Thyroid gland (tissue), 4 donors: ENCODE measurements around the gene TMEM259. TPM values are rescaled to one million over a fixed set of nuclear protein-coding genes. Genes with fewer than 3 reads are reported as not detected.

Experiments used
- DNase-seq, 2 donors: peaks; one replicate each; pipeline ENCODE4 v3.0.0-alpha.2; 2019
- H3K27ac ChIP-seq, 3 donors: fragments of 200-600 bp; sonication (generic); 1 replicate in 2 of 3; 2 replicates in 1 of 3; pipeline ENCODE4 v1.5.1; 2016 to 2019; ENCODE audit warnings: mild to moderate bottlenecking in 1 of 3, moderate library complexity in 1 of 3
- H3K27me3 ChIP-seq: fragments of 200-600 bp; sonication (generic); one replicate; pipeline ENCODE4 v1.5.1; 2019
- H3K36me3 ChIP-seq, 2 donors: fragments of 200-600 bp; sonication (generic); one replicate each; pipeline ENCODE4 v1.5.1; 2016 to 2019
- H3K4me1 ChIP-seq, 2 donors: fragments of 200-600 bp; sonication (generic); one replicate each; pipeline ENCODE4 v1.5.1; 2017 to 2019
- H3K4me3 ChIP-seq, 3 donors: fragments of 200-600 bp; sonication (generic); replicated peaks in 1 of 3; 1 replicate in 2 of 3; 2 replicates in 1 of 3; pipeline ENCODE4 v1.5.1; 2016; ENCODE audit warnings: mild to moderate bottlenecking in 1 of 3
- H3K9me3 ChIP-seq: fragments of 200-600 bp; sonication (generic); one replicate; pipeline ENCODE4 v1.5.1; 2017
- POLR2A ChIP-seq, 2 donors: fragments of 450-650 bp; IDR thresholded peaks; one replicate each; pipeline ENCODE4 v1.6.1; 2017; ENCODE audit warnings: antibody characterized with exemption in 2 of 2, mild to moderate bottlenecking in 2 of 2, moderate library complexity in 1 of 2
- WGBS, 2 donors: methylation state at CpG; one replicate each; pipeline ENCODE4 v1.1.5; 2017; 5-methylcytosine and 5-hydroxymethylcytosine counted together
- intact Hi-C: fragments of 100-400 bp; cut with DNase I; formaldehyde crosslinking; loops from one replicate; pipeline ENCODE4 v1.15.1; 2023
- total RNA-seq, 4 donors: library from RNA; depleted of rRNA; stranded (reverse); fragments of >200 nt; gene quantifications; one replicate each; pipeline ENCODE4 v1.2.3, GENCODE V29; 2016
- TF ChIP-seq, protein P1 (sequence below), 6 experiments: fragments of 200-600 bp in 3 of 6; fragments of 450-650 bp in 3 of 6; sonication (generic) in 3 of 6; IDR thresholded peaks; one replicate each; pipeline ENCODE4 v1.5.1; 2016 to 2019; ENCODE audit warnings: antibody characterized with exemption in 6 of 6, mild to moderate bottlenecking in 2 of 6, inconsistent platforms in 1 of 6, moderate library complexity in 1 of 6

Gene TMEM259
- total RNA-seq, 4 donors from 2014 or later = 162 to 238 (median 192) TPM

DNA sequence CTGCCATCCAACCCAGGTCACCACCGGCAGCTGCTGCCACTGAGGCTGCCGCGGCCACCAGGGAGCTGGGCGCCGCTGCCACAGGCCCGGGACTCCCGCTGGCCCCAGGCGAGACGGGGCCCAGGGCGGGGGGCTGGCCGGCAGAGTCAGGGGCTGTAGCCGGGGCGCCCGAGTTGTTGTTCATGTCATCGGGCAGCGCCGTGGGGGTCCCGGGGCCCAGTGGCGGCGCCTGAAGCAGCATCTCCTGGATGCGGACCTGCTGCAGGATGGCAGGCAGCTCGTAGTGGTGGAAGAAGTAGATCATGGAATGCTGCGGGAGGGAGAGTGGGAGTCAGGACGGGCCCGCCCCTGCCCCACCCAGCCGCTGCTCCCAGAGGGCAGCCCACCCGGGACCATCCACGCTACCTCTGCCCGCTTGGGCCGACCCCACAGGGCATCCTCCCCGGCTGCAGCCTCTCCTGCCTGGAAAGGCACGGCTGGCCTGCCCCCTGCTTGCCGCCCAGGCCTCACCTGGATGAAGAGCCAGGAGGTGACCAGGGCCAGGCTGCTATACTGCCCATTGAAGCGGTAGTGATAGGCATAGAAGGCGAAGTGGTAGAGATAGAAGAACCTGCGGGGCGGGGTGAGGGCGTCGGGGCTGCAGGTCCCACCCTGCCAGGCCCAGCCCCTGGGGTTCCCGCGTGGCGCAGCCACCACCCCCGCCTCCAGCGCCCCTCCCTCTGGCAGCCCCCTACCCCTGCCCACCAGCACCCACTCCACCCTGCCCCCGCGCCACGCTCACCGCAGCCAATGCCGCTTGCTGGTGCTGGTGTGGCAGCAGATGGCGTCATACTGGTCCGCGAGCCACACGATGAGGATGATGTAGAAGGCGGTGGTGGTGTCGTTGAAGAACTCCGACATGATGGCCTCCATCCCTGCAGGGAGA is 10.1 kb downstream of the TMEM259 start:
- no peak for TF ChIP-seq POLR2A (IDR thresholded peaks at IDR 0.05)
- TF ChIP-seq, protein P1, sequence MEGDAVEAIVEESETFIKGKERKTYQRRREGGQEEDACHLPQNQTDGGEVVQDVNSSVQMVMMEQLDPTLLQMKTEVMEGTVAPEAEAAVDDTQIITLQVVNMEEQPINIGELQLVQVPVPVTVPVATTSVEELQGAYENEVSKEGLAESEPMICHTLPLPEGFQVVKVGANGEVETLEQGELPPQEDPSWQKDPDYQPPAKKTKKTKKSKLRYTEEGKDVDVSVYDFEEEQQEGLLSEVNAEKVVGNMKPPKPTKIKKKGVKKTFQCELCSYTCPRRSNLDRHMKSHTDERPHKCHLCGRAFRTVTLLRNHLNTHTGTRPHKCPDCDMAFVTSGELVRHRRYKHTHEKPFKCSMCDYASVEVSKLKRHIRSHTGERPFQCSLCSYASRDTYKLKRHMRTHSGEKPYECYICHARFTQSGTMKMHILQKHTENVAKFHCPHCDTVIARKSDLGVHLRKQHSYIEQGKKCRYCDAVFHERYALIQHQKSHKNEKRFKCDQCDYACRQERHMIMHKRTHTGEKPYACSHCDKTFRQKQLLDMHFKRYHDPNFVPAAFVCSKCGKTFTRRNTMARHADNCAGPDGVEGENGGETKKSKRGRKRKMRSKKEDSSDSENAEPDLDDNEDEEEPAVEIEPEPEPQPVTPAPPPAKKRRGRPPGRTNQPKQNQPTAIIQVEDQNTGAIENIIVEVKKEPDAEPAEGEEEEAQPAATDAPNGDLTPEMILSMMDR (IDR thresholded peaks at IDR 0.05) = no peak
- WGBS, 2 donors = 96 to 97% methylated on average over 31 to 40 of the region's 56 CpGs
- Histone ChIP-seq H3K4me3 (no peak overlapping the region), H3K9me3 (no peaks in the 10 kb centered on the region), H3K27ac (no peak overlapping the region), H3K36me3 (peaks cover 41 to 42% of the 10 kb centered on the region in 2 donors), H3K4me1 (peaks cover 0 to 5% of the 10 kb centered on the region in 2 donors), H3K27me3 (no peaks in the 10 kb centered on the region)
- intact Hi-C loops = no loop called here
- no peak for DNase-seq

DNA sequence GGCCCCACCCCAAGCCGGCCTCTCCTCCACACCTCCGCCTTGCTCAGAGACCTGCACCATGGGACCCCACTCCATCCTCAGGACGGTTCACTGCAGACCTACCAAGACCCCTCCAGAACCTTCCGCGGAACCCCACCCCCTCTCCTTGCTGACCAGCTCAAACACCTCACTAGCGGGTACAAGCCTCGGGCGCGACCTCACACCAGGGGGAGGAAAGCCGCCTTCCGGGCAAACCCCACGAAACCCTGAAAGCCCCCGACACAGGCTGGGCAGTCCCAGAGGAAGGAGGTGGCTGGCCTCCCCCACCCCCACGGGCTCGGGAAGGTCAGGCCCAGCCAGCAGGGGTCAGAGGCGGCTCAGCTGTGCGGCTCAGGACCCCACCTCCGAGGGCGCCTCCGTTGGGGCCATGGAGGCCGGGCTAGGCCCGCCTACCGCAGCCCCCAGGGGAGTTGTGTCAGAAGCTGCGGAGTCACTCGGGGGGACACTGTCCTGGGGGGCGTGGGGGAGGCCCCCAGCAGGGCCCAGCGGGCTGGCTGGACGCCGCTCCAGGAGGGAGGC is 10.9 kb downstream of the TMEM259 start:
- WGBS, 2 donors = 92 to 94% methylated on average over 17 to 18 of the region's 29 CpGs
- no peak for DNase-seq

DNA sequence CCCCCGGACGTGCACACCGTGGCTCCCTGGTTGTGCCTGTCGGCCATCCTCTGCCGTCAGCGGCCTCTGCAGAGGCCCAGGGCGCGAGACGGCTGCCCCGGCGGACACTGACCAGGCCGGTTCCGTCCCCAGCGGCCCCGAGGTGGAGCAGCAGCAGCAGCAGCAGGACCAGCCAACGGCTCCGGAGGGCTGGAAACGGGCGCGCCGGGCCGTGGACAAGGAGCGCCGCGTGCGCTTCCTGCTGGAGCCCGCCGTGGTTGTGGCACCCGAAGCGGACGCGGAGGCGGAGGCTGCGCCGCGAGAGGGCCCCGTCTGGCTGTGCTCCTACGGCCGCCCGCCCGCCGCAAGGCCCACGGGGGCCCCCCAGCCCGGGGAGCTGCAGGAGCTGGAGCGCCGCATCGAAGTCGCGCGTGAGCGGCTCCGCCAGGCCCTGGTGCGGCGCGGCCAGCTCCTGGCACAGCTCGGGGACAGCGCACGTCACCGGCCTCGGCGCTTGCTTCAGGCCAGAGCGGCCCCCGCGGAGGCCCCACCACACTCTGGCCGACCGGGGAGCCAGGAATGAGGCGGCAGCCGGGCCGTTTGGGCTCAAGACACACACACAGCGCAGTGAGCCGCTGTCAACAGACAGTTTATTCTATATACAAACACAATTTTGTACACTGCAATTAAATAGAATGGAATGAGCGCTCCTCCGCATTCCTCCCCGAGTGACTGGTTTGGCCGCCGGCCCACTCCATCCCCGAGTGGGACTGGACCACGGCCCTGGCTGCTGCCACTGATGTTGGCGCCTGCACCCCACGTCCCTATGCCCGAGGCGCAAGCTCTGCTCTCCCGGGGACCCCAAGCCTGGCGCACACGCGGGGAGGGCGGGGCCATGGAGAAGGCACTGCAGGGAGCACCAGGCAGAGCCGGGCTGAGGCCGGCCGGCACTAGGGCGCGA is 11.6 kb downstream of the TMEM259 start:
- H3K36me3 ChIP-seq = peaks cover 41 to 42% of the 10 kb centered on the region in 2 donors

More for the DNA sequence above, 10.9 kb downstream of the TMEM259 start:
- TF ChIP-seq, protein P1 (IDR thresholded peaks at IDR 0.05) = no peak
- TF ChIP-seq POLR2A (IDR thresholded peaks at IDR 0.05) = no peak
- H3K27ac ChIP-seq = no peak overlapping the region
- H3K27me3 ChIP-seq = no peaks in the 10 kb centered on the region
- H3K4me1 ChIP-seq = no peaks in the 10 kb centered on the region
- H3K4me3 ChIP-seq = no peak overlapping the region
- no peaks in the 10 kb centered on the region for H3K9me3 ChIP-seq
- intact Hi-C loops = no loop called here
- H3K36me3 ChIP-seq = peaks cover 41 to 42% of the 10 kb centered on the region in 2 donors

DNA sequence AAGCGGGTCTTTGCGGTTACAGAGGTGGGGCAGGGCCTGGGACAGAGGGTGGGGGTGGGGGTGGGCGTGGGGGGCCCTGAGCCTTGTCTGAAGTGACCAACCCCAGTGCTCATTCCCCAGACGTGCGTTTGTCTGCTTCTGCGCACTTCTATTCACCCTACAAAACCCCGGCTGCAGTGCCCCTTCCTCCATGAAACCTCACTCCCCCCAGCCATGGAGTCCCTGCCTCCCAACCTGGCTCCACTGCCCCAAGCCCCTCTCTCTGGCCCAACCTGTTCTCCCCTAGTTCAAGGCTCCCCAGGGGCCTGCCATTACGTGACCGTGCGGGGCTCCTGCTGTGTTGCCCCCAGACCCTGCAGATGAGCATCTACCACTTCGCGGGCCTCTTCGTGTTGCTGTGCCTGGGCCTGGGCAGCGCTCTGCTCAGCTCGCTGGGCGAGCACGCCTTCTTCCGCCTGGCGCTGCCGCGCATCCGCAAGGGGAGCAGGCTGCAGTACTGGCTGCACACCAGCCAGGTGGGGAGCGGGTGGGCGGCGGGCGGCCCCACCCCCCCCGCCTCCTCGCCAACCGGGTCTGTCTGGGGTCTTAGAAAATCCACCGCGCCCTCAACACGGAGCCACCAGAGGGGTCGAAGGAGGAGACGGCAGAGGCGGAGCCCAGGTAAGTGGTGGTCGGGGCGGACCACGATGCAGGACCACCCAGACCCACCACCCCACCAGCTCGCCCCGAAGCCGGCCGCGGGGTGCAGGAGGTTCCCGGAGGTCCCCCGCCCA is 12.5 kb downstream of the TMEM259 start:
- TF ChIP-seq, protein P1 (IDR thresholded peaks at IDR 0.05) = no peak
- TF ChIP-seq POLR2A (IDR thresholded peaks at IDR 0.05) = no peak
- intact Hi-C loops = no loop called here
- WGBS, 2 donors = 95 to 96% methylated on average over 31 to 39 of the region's 45 CpGs
- DNase-seq = no peak
- no peak overlapping the region for H3K4me3 ChIP-seq
- no peak overlapping the region for H3K27ac ChIP-seq
- no peaks in the 10 kb centered on the region for H3K4me1 ChIP-seq
- no peaks in the 10 kb centered on the region for H3K27me3 ChIP-seq
- peaks cover 36 to 42% of the 10 kb centered on the region in 2 donors for H3K36me3 ChIP-seq
- no peaks in the 10 kb centered on the region for H3K9me3 ChIP-seq

More for the DNA sequence above, 11.6 kb downstream of the TMEM259 start:
- H3K4me1 ChIP-seq = no peaks in the 10 kb centered on the region
- H3K9me3 ChIP-seq = no peaks in the 10 kb centered on the region
- H3K27me3 ChIP-seq = no peaks in the 10 kb centered on the region
- TF ChIP-seq POLR2A (IDR thresholded peaks at IDR 0.05) = no peak
- TF ChIP-seq, protein P1 (IDR thresholded peaks at IDR 0.05) = no peak
- intact Hi-C loops = no loop called here
- no peak overlapping the region for H3K27ac ChIP-seq
- H3K4me3 ChIP-seq = no peak overlapping the region
- DNase-seq = no peak
- WGBS, 2 donors = 81 to 86% methylated on average over 54 to 58 of the region's 92 CpGs
